Tibial nerve (tissue), 4 donors: Measurements from ENCODE around the gene RPL38.

Experiments used
- EP300 ChIP-seq, 2 donors: sonication (generic); formaldehyde crosslinking; IDR thresholded peaks; one replicate each; pipeline ENCODE4 v1.6.1; 2017; ENCODE audit warnings: antibody characterized with exemption in 2 of 2, mild to moderate bottlenecking in 1 of 2
- POLR2A ChIP-seq, 2 donors: fragments of 450-650 bp; IDR thresholded peaks; one replicate each; pipeline ENCODE4 v1.6.1; 2017; ENCODE audit warnings: antibody characterized with exemption in 2 of 2, mild to moderate bottlenecking in 2 of 2, moderate library complexity in 2 of 2
- TF ChIP-seq, protein P1 (sequence below), 5 experiments: fragments of 200-600 bp in 3 of 5; fragments of 450-650 bp in 2 of 5; sonication (generic) in 3 of 5; IDR thresholded peaks; one replicate each; pipeline ENCODE4 v1.5.1; 2016 to 2019; ENCODE audit warnings: antibody characterized with exemption in 5 of 5, mild to moderate bottlenecking in 3 of 5, moderate library complexity in 2 of 5

DNA sequence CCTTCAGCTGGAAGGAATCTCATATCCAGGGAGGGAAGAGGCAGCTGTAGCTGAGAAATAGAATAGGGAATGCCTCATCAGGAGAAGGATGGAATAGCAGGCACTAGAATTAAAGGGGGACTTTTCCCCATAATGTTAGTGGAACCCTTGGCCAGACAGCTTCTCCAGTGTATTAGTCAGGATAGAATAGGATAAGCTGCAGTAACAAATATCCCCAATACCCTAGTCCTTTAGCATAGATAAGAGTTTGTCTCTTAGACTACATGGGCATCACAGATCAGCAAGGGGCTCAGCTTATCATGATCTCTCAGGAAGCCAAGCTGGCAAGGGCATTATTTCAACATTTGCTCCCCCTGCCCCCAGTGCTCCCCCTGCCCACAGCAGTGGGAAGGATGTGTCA, 44.7 kb upstream of the RPL38 start:
- no peak for TF ChIP-seq POLR2A (IDR thresholded peaks at IDR 0.05)
- TF ChIP-seq, protein P1, sequence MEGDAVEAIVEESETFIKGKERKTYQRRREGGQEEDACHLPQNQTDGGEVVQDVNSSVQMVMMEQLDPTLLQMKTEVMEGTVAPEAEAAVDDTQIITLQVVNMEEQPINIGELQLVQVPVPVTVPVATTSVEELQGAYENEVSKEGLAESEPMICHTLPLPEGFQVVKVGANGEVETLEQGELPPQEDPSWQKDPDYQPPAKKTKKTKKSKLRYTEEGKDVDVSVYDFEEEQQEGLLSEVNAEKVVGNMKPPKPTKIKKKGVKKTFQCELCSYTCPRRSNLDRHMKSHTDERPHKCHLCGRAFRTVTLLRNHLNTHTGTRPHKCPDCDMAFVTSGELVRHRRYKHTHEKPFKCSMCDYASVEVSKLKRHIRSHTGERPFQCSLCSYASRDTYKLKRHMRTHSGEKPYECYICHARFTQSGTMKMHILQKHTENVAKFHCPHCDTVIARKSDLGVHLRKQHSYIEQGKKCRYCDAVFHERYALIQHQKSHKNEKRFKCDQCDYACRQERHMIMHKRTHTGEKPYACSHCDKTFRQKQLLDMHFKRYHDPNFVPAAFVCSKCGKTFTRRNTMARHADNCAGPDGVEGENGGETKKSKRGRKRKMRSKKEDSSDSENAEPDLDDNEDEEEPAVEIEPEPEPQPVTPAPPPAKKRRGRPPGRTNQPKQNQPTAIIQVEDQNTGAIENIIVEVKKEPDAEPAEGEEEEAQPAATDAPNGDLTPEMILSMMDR (IDR thresholded peaks at IDR 0.05), result no peak
- TF ChIP-seq EP300 (IDR thresholded peaks at IDR 0.05), result no peak
